Glutamatergic neuron (in vitro differentiated cells): ENCODE results near the gene LAMA2. TPM values are rescaled to one million over a fixed set of nuclear protein-coding genes. Genes with fewer than 3 reads are reported as not detected.

Experiments used
- DNase-seq: peaks from one replicate; pipeline ENCODE4 v3.0.0; 2022
- H3K27ac Mint-ChIP-seq: one replicate; pipeline ENCODE4 v1.8.0; 2020; ENCODE audit warnings: mild to moderate bottlenecking, mixed read lengths, inconsistent platforms; ENCODE audit not compliant: unreplicated experiment
- H3K27me3 Mint-ChIP-seq: one replicate; pipeline ENCODE4 v1.8.0; 2020; ENCODE audit warnings: mild to moderate bottlenecking, moderate library complexity, mixed read lengths, inconsistent platforms; ENCODE audit not compliant: unreplicated experiment
- H3K36me3 Mint-ChIP-seq: one replicate; pipeline ENCODE4 v1.8.0; 2020; ENCODE audit warnings: mild to moderate bottlenecking, mixed read lengths, inconsistent platforms; ENCODE audit not compliant: unreplicated experiment
- H3K4me1 Mint-ChIP-seq: one replicate; pipeline ENCODE4 v1.8.0; 2020; ENCODE audit warnings: mild to moderate bottlenecking, low read depth, mixed read lengths, inconsistent platforms; ENCODE audit not compliant: unreplicated experiment
- H3K4me3 Mint-ChIP-seq: one replicate; pipeline ENCODE4 v1.8.0; 2020; ENCODE audit warnings: mild to moderate bottlenecking, mixed read lengths, inconsistent platforms; ENCODE audit not compliant: unreplicated experiment
- H3K9me3 Mint-ChIP-seq: one replicate; pipeline ENCODE4 v1.8.0; 2020; ENCODE audit warnings: mild to moderate bottlenecking, moderate library complexity, mixed read lengths, inconsistent platforms; ENCODE audit not compliant: unreplicated experiment
- CTCF ChIP-seq: fragments of 200-600 bp; sonication (generic); IDR thresholded peaks from one replicate; pipeline ENCODE4 v1.5.0; 2021; ENCODE audit not compliant: partially characterized antibody, unreplicated experiment
- total RNA-seq: library from RNA; stranded (reverse); fragmentation: NEBNext Ultra II Directional; extraction: Animal tissue kit (Norgen Biotek cat#: 25700); gene quantifications from one replicate; pipeline ENCODE4 v1.2.1, GENCODE V29; 2021; ENCODE audit not compliant: unreplicated experiment

Gene LAMA2
- total RNA-seq, 1 donor from 2014 or later: 2.4 TPM

- Mint-ChIP-seq H3K4me1 (peaks cover 29% of the 10 kb centered on the region), H3K36me3 (no peaks in the 10 kb centered on the region)
- no peak for TF ChIP-seq CTCF
Observed at GRCh38 chr6:129385117-129385516, 502.2 kb downstream of the LAMA2 start.

GRCh38 chr6:129390900-129391299 lies 508.0 kb downstream of the LAMA2 start:
- no peak for DNase-seq
- H3K9me3 Mint-ChIP-seq: no peaks in the 10 kb centered on the region
- H3K4me1 Mint-ChIP-seq: peaks cover 6% of the 10 kb centered on the region
- no peak overlapping the region for H3K27ac Mint-ChIP-seq
- no peaks in the 10 kb centered on the region for H3K27me3 Mint-ChIP-seq
- TF ChIP-seq CTCF: no peak
- H3K4me3 Mint-ChIP-seq: no peak overlapping the region
- H3K36me3 Mint-ChIP-seq: no peaks in the 10 kb centered on the region

More at GRCh38 chr6:129385117-129385516, 502.2 kb downstream of the LAMA2 start:
- Mint-ChIP-seq H3K9me3 (peaks cover 5% of the 10 kb centered on the region), H3K27me3 (peaks cover 5% of the 10 kb centered on the region), H3K4me3 (no peak overlapping the region), H3K27ac (no peak overlapping the region)
- no peak for DNase-seq

- no peak for DNase-seq
- TF ChIP-seq CTCF: no peak
- no peak overlapping the region for H3K4me3 Mint-ChIP-seq
- peaks cover 6% of the 10 kb centered on the region for H3K4me1 Mint-ChIP-seq
- H3K36me3 Mint-ChIP-seq: no peaks in the 10 kb centered on the region
- H3K9me3 Mint-ChIP-seq: no peaks in the 10 kb centered on the region
- no peaks in the 10 kb centered on the region for H3K27me3 Mint-ChIP-seq
- no peak overlapping the region for H3K27ac Mint-ChIP-seq
Observed at GRCh38 chr6:129393654-129394053, 510.7 kb downstream of the LAMA2 start.

GRCh38 chr6:129398764-129399163 lies 515.8 kb downstream of the LAMA2 start:
- no peak for DNase-seq
- H3K4me1 Mint-ChIP-seq: no peaks in the 10 kb centered on the region
- no peaks in the 10 kb centered on the region for H3K9me3 Mint-ChIP-seq
- H3K36me3 Mint-ChIP-seq: no peaks in the 10 kb centered on the region
- no peak overlapping the region for H3K27ac Mint-ChIP-seq
- H3K4me3 Mint-ChIP-seq: no peak overlapping the region
- no peaks in the 10 kb centered on the region for H3K27me3 Mint-ChIP-seq
- no peak for TF ChIP-seq CTCF

GRCh38 chr6:129402244-129402643 lies 519.3 kb downstream of the LAMA2 start:
- H3K4me3 Mint-ChIP-seq: no peak overlapping the region
- H3K27ac Mint-ChIP-seq: no peak overlapping the region
- H3K9me3 Mint-ChIP-seq: no peaks in the 10 kb centered on the region

More at GRCh38 chr6:129402244-129402643, 519.3 kb downstream of the LAMA2 start:
- TF ChIP-seq CTCF: no peak
- Mint-ChIP-seq H3K4me1 (no peaks in the 10 kb centered on the region), H3K27me3 (no peaks in the 10 kb centered on the region), H3K36me3 (no peaks in the 10 kb centered on the region)
- no peak for DNase-seq
